GM23248 (cell line): ENCODE data around the gene ZNF212. TPM values are rescaled to one million over a fixed set of nuclear protein-coding genes. Genes with fewer than 3 reads are reported as not detected.

ENCODE experiments used
- DNase-seq: peaks from one replicate; pipeline ENCODE4 v3.0.0-alpha.2; 2015
- H2AFZ ChIP-seq: fragments of 200-600 bp; sonication (generic); 2 replicates; pipeline ENCODE4 v1.6.1; 2016; ENCODE audit warnings: antibody characterized with exemption
- H3F3A ChIP-seq: fragments of 200-600 bp; sonication (generic); 2 replicates; pipeline ENCODE4 v1.6.1; 2016; ENCODE audit warnings: mild to moderate bottlenecking, antibody characterized with exemption, mixed run types; ENCODE audit not compliant: insufficient read depth
- H3K27ac ChIP-seq: fragments of 200-600 bp; sonication (generic); 2 replicates; pipeline ENCODE4 v1.5.1; 2016; ENCODE audit warnings: mild to moderate bottlenecking
- H3K27me3 ChIP-seq: fragments of 200-600 bp; sonication (generic); replicated peaks from 2 replicates; pipeline ENCODE4 v1.6.1; 2016; ENCODE audit warnings: mild to moderate bottlenecking; ENCODE audit not compliant: insufficient read depth
- H3K36me3 ChIP-seq: fragments of 200-600 bp; sonication (generic); 2 replicates; pipeline ENCODE4 v1.6.1; 2016; ENCODE audit warnings: low read depth, mild to moderate bottlenecking
- H3K4me1 ChIP-seq: fragments of 200-600 bp; sonication (generic); 2 replicates; pipeline ENCODE4 v1.6.1; 2016; ENCODE audit warnings: mild to moderate bottlenecking; ENCODE audit not compliant: insufficient read depth
- H3K4me2 ChIP-seq: fragments of 200-600 bp; sonication (generic); one replicate; pipeline ENCODE4 v1.6.1; 2016; ENCODE audit warnings: mild to moderate bottlenecking; ENCODE audit not compliant: unreplicated experiment
- H3K4me3 ChIP-seq: fragments of 200-600 bp; sonication (generic); 2 replicates; pipeline ENCODE4 v1.5.1; 2016; ENCODE audit warnings: mild to moderate bottlenecking
- H3K79me2 ChIP-seq: fragments of 200-600 bp; sonication (generic); 2 replicates; pipeline ENCODE4 v1.6.1; 2016; ENCODE audit warnings: mild to moderate bottlenecking; ENCODE audit not compliant: insufficient read depth
- H3K9ac ChIP-seq: fragments of 200-600 bp; sonication (generic); 2 replicates; pipeline ENCODE4 v1.6.1; 2016; ENCODE audit warnings: mild to moderate bottlenecking
- H3K9me2 ChIP-seq: fragments of 200-600 bp; sonication (generic); 2 replicates; pipeline ENCODE4 v1.6.1; 2016; ENCODE audit warnings: mixed run types, mild to moderate bottlenecking, moderate library complexity; ENCODE audit not compliant: insufficient read depth
- H3K9me3 ChIP-seq: fragments of 200-600 bp; sonication (generic); one replicate; pipeline ENCODE4 v1.6.1; 2017; ENCODE audit warnings: low read depth
- H4K20me1 ChIP-seq: fragments of 200-600 bp; sonication (generic); 2 replicates; pipeline ENCODE4 v1.6.0; 2016; ENCODE audit not compliant: insufficient read depth
- EZH2 ChIP-seq: fragments of 200-600 bp; sonication (generic); IDR thresholded peaks from 2 replicates; pipeline ENCODE4 v1.6.1; 2018; ENCODE audit warnings: antibody characterized with exemption, mild to moderate bottlenecking; ENCODE audit not compliant: insufficient read depth, poor library complexity, severe bottlenecking
- EZH2phosphoT487 ChIP-seq: fragments of 200-600 bp; sonication (generic); IDR thresholded peaks from 2 replicates; pipeline ENCODE4 v1.6.1; 2018; ENCODE audit warnings: antibody characterized with exemption, moderate library complexity, mild to moderate bottlenecking, low read depth; ENCODE audit not compliant: insufficient read depth
- WGBS, 2 experiments: methylation state at CpG; one replicate each; pipeline ENCODE4 v1.1.6; 2015 to 2017; ENCODE audit warnings: low lambda C conversion rate in 2 of 2, low coverage in 1 of 2; ENCODE audit errors: missing lambda C conversion rate in 2 of 2; 5-methylcytosine and 5-hydroxymethylcytosine counted together
- in situ Hi-C: fragments of 300-500 bp; cut with MboI; formaldehyde crosslinking; loops from 2 replicates; pipeline ENCODE4 v1.15.0; 2020
- polyA plus RNA-seq: library from polyadenylated mRNA; unstranded; fragments of >200 nt; fragmentation: Nextera tagmentation; extraction: Ambion mirVana; gene quantifications from 2 replicates; pipeline ENCODE4 v1.2.1, GENCODE V29; 2016
- total RNA-seq: library from RNA; depleted of rRNA; stranded (reverse); fragments of >200 nt; shearing (Covaris generic); gene quantifications from 2 replicates; pipeline ENCODE4 v1.2.3, GENCODE V29; 2014

ZNF212 gene
- total and polyA plus RNA-seq, 2 experiments from 2014 or later = 4.1 to 5.3 TPM

DNA sequence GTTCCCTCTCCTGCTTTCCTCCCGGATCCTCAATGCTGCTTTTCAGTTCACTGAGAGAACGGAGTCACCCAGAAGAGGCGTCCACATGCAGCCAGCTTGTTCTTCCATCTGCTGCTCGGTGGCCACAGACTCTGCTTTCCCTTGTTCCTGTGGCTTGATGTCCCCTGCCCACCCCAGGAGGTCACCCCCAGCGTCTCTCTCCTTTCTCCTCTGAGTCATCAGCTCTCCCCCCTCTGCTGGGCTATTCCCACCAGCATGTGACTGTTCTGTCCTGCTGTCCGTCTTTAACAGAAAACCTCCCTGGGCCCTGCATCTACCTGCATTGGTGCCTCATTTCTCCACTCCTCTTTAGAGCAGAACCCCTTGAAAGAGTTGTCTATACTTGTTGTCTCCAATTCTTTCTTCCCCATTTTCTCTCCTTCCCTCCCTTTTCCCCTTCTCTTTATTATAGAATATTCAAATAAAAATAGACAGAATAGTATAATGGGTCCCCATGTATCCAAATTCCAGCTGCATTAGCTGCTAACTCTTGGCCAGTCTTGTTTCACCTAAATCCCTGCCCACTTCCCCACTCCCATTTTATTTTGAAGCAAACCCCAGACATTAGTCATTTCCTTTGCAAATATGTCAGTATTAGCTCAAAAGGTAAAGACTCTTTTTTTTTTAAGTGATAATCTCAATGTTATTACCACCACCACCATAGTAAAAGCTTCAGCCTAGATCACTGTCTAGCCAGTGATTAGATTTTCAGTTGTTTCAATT lies 40.0 kb upstream of the ZNF212 start:
- in situ Hi-C loops = no loop called here
- Histone ChIP-seq H3K27ac (no peak overlapping the region), H3K4me3 (no peak overlapping the region), H3K9me2 (no peaks in the 10 kb centered on the region), H4K20me1 (no peaks in the 10 kb centered on the region), H3K4me1 (peaks cover 11% of the 10 kb centered on the region), H3K79me2 (peaks cover 96% of the 10 kb centered on the region), H3K4me2 (peak overlapping the region; percentile 29), H3K9me3 (no peaks in the 10 kb centered on the region), H3K36me3 (peaks cover 40% of the 10 kb centered on the region), H3K27me3 (no peaks in the 10 kb centered on the region), H2AFZ (no peak overlapping the region), H3K9ac (no peak overlapping the region), H3F3A (peaks cover 14% of the 10 kb centered on the region; the same call in 1 of the 2 replicates)
- 80 to 84% methylated on average over 6 of the region's 6 CpGs for WGBS, 2 experiments
- peak; percentile 20 for DNase-seq
- TF ChIP-seq EZH2 = no peak
- TF ChIP-seq EZH2phosphoT487 = no peak

DNA sequence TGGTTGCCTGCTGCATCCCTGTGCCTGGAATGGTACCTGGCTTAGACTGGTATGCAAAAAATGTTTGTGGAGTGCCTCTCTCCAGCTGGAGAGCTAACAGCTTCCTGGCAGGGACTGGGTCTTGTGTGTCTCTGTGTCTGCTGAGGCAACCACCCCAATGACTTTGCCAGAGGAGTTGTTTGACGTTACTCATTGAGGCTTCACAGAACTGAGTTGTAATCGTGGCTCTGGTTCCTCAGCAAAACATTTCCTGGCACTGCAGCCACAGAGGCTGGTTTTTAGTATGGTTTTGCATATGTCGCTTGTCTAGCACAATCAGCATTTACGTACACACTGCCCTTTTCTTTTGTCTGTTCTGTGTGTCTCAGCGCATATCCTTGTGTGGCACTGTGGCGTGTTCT lies 36.6 kb upstream of the ZNF212 start:
- peak overlapping the region; percentile 48 for H3K4me2 ChIP-seq
- TF ChIP-seq EZH2phosphoT487 (no peak), EZH2 (no peak)
- H3K36me3 ChIP-seq = peaks cover 51% of the 10 kb centered on the region
- DNase-seq = peak; percentile 75
- peaks cover 11% of the 10 kb centered on the region for H3K4me1 ChIP-seq
- no peaks in the 10 kb centered on the region for H3K9me3 ChIP-seq
- H2AFZ ChIP-seq = no peak overlapping the region
- H3K27me3 ChIP-seq = no peaks in the 10 kb centered on the region
- peak overlapping the region; percentile 72 for H3K27ac ChIP-seq
- WGBS, 2 experiments = 62 to 69% methylated on average over 6 of the region's 6 CpGs
- peak overlapping the region; percentile 42 for H3K9ac ChIP-seq
- H3K79me2 ChIP-seq = peaks cover 96% of the 10 kb centered on the region
- no peaks in the 10 kb centered on the region for H4K20me1 ChIP-seq
- H3K9me2 ChIP-seq = no peaks in the 10 kb centered on the region
- in situ Hi-C loops = no loop called here
- no peak overlapping the region for H3K4me3 ChIP-seq
- peaks cover 14% of the 10 kb centered on the region; the same call in 1 of the 2 replicates for H3F3A ChIP-seq

DNA sequence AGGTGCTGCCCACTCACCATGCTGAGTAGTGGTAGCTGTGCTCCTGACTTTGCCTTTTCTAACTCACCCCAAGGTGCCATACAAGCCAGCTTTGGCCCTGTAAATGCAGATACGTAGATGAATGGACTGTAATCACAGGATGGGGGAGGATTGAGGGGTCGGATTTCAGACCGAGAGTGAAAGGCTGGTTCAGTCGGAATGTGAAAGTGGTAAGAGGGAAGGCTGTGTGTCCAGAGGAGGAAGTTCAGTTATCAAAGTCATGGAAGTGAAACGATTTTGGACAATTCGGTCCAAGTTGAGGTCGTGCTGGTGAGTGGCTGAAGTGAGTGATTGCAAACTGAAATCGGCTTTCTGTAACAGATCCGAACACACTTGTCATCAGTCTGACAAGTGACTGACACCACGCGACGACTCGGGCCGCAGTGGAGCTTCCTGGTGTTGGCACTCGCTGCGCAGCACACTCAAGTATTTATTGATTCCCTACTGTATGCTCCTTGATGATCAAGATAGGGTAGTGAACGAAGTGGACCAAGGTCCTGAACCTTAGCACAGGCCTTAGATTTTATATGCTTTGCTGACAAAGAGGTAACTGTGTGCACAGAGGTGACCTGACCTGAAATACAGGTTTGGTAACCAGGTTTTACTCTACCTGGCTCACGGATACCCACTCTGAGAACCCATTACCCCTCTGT lies 33.6 kb upstream of the ZNF212 start:
- H3K79me2 ChIP-seq = peaks cover 78% of the 10 kb centered on the region
- no peaks in the 10 kb centered on the region for H3K9me3 ChIP-seq
- H3K9ac ChIP-seq = no peak overlapping the region
- H3K36me3 ChIP-seq = peaks cover 55% of the 10 kb centered on the region
- TF ChIP-seq EZH2phosphoT487 (no peak), EZH2 (no peak)
- H3K27me3 ChIP-seq = no peaks in the 10 kb centered on the region
- H3K9me2 ChIP-seq = no peaks in the 10 kb centered on the region
- no peaks in the 10 kb centered on the region for H4K20me1 ChIP-seq
- 88 to 93% methylated on average over 18 of the region's 18 CpGs for WGBS, 2 experiments
- H3K4me3 ChIP-seq = no peak overlapping the region
- H3K4me2 ChIP-seq = no peak overlapping the region
- no peak overlapping the region for H2AFZ ChIP-seq
- in situ Hi-C loops = no loop called here
- DNase-seq = no peak
- H3K27ac ChIP-seq = no peak overlapping the region
- H3K4me1 ChIP-seq = peaks cover 2% of the 10 kb centered on the region; the same call in 1 of the 2 replicates
- H3F3A ChIP-seq = peaks cover 6% of the 10 kb centered on the region; the same call in 1 of the 2 replicates

DNA sequence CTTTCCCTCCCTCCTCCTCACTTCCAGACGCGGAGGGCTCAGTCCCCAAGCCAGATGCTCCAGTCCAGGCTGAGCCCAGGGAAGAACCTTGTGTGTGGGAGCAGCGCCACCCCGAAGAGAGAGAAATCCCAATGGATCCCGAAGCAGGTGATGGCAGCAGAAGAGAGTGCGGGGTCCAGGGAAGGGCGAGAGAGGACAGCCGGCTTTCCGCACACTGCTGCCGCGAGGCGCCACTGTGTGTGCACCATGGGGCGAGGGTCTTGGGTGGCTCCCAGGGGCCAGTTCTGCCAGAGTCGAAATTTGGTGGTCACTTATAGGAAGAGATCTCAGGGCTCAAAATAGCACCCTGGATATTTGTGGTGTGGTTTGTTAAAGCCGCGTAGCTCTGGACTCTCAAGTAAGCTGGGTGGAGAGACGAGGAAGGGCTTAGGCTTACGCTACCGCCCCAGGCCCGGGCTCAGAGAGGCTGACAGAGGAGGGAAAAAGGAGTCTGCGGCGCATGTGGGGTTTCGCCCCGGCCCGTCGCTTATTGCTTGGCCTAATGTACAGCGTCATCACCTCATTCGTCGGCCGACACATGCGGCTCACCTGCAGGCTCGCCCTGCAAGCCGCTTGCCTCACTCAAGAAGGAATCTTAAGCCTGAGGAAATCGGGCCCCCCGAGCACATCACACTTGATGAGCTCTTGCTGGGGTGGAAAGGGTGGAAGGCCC lies 32.0 kb upstream of the ZNF212 start:
- WGBS, 2 experiments = 91 to 92% methylated on average over 34 to 35 of the region's 35 CpGs
- Histone ChIP-seq H3K27ac (no peak overlapping the region), H3K4me2 (no peak overlapping the region), H3K9me2 (no peaks in the 10 kb centered on the region), H2AFZ (no peak overlapping the region), H3K9ac (no peak overlapping the region), H3K36me3 (peaks cover 61% of the 10 kb centered on the region), H3F3A (peaks cover 6% of the 10 kb centered on the region; the same call in 1 of the 2 replicates), H3K79me2 (peaks cover 61% of the 10 kb centered on the region), H4K20me1 (no peaks in the 10 kb centered on the region), H3K9me3 (no peaks in the 10 kb centered on the region), H3K4me1 (peaks cover 2% of the 10 kb centered on the region; the same call in 1 of the 2 replicates), H3K4me3 (no peak overlapping the region), H3K27me3 (no peaks in the 10 kb centered on the region)
- TF ChIP-seq EZH2phosphoT487 (no peak), EZH2 (no peak)
- in situ Hi-C loops = no loop called here
- no peak for DNase-seq
